ENCODE data around the gene TNNT2.

DNA sequence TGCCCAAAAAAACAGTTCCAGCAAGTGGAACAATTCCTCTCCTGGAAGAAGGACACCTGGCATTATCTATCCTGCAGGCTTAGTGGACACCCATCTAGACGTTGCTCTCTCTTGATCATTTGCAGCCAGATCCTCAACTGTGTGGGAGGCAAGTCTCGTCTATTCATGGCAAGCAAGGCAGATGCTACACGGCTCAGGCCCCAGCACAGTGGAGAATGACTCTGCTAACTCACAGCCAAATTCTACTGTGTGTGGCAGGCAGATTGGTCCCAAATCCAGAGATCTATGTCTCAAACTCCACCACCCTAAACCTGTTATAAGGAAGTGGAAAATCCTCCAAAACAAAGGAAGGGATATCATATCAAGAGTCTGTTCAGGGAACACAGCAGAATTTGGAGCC is 7.0 kb downstream of the TNNT2 start:
- TF ChIP-seq POLR2A (IDR thresholded peaks at IDR 0.05; ENCODE audit: low read depth, low read length): no peak
- no peak for TF ChIP-seq POLR2AphosphoS5 (IDR thresholded peaks at IDR 0.05; ENCODE audit: low read depth, low read length)
- TF ChIP-seq TAF1 (IDR thresholded peaks at IDR 0.05; ENCODE audit: low read depth, low read length): no peak
- no peak for TF ChIP-seq SPI1 (IDR thresholded peaks at IDR 0.05; ENCODE audit: low read depth, low read length)
